GM21447 (cell line): ENCODE results near the gene PCDHB14.
"Not testable (repeated sequence)": the region's sequence is repeated elsewhere in the genome, so short reads cannot be mapped to it uniquely, and the experiment has no call there.

ENCODE experiments used
- ATAC-seq: cut with Tn5 transposase; IDR thresholded peaks from one replicate; pipeline ENCODE4 v1.9.1; 2021; ENCODE audit not compliant: unreplicated experiment

Gene PCDHB14

GRCh38 chr5:141208478-141208877 lies 14.7 kb upstream of the PCDHB14 start, which contains the start of gene PCDHB12:
Gene PCDHB12, plus strand, starts transcription at chr5:141208719. Its CDS starts 189 bp downstream, at chr5:141208908.
- ATAC-seq, result no peak

DNA sequence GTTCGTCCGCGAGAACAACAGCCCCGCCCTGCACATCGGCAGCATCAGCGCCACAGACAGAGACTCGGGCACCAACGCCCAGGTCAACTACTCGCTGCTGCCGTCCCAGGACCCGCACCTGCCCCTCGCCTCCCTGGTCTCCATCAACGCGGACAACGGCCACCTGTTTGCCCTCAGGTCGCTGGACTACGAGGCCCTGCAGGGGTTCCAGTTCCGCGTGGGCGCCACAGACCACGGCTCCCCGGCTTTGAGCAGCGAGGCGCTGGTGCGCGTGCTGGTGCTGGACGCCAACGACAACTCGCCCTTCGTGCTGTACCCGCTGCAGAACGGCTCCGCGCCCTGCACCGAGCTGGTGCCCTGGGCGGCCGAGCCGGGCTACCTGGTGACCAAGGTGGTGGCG lies 12.9 kb upstream of the PCDHB14 start:
- ATAC-seq, result not testable (repeated sequence)

GRCh38 chr5:141210849-141211248 lies 12.3 kb upstream of the PCDHB14 start:
- ATAC-seq, result not testable (repeated sequence)

DNA sequence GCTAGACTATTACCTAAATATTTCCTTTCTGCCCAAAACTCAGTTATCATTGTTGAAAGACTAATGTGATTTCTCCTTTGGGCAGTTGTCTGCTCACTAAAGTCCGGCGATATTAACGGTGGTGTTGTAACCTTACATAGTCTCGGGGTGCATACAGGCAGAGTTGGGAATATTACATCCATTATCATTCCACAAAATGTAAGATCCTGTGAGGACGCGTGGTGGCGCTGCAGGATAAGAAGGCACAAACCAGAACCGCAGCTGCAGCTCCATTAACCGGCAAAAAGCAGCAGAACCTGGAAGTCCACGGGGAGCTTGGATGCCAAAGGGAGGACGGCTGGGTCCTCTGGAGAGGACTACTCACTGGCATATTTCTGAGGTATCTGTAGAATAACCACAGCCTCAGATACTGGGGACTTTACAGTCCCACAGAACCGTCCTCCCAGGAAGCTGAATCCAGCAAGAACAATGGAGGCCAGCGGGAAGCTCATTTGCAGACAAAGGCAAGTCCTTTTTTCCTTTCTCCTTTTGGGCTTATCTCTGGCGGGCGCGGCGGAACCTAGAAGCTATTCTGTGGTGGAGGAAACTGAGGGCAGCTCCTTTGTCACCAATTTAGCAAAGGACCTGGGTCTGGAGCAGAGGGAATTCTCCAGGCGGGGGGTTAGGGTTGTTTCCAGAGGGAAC lies 9.3 kb upstream of the PCDHB14 start, which contains the start of gene PCDHB13:
Gene PCDHB13 (plus strand): TSS at position 264 of the 684 bp plus-strand sequence. CDS start 205 bp downstream, at position 469.
- ATAC-seq, result not testable (repeated sequence)

- not testable (repeated sequence) for ATAC-seq
Observed at GRCh38 chr5:141214583-141214982, 8.6 kb upstream of the PCDHB14 start.

DNA sequence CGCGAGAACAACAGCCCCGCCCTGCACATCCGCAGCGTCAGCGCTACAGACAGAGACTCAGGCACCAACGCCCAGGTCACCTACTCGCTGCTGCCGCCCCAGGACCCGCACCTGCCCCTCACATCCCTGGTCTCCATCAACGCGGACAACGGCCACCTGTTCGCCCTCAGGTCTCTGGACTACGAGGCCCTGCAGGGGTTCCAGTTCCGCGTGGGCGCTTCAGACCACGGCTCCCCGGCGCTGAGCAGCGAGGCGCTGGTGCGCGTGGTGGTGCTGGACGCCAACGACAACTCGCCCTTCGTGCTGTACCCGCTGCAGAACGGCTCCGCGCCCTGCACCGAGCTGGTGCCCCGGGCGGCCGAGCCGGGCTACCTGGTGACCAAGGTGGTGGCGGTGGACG lies 7.6 kb upstream of the PCDHB14 start:
- not testable (repeated sequence) for ATAC-seq

GRCh38 chr5:141216035-141216434 lies 7.1 kb upstream of the PCDHB14 start:
- ATAC-seq, result not testable (repeated sequence)

DNA sequence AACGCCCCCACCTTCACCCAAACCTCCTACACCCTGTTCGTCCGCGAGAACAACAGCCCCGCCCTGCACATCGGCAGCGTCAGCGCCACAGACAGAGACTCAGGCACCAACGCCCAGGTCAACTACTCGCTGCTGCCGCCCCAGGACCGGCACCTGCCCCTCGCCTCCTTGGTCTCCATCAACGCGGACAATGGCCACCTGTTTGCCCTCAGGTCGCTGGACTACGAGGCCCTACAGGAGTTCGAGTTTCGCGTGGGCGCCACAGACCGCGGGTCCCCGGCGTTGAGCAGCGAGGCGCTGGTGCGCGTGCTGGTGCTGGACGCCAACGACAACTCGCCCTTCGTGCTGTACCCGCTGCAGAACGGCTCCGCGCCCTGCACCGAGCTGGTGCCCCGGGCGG lies 1.7 kb downstream of the PCDHB14 start:
- ATAC-seq, result not testable (repeated sequence)

GRCh38 chr5:141225421-141225820 lies 2.3 kb downstream of the PCDHB14 start:
- not testable (repeated sequence) for ATAC-seq

DNA sequence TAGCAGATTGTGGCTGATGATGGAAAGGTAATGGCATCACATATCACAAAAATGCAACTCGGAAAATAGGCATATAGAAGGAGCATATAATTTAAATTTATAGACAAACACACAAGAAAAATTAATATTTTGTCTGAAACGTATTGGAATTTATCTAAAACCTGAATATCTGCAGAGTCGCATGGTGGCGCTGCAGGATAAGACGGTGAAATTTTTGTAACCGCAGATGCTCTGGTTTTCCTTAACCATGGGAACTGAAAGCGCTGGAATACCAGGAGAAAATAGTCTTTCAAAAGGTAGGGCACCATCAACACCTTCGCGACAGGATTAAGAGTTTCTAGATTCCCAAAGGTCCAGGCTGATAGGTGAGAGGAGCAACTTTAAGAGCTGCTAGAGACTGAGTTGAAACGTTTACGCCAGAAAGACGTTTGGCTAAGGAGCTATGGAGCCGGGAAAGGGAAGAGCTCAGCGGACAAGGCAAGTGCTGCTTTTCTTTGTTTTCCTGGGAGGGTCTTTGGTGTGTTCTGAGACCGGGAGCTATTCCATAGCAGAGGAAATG lies 11.0 kb downstream of the PCDHB14 start:
- ATAC-seq, result no peak

DNA sequence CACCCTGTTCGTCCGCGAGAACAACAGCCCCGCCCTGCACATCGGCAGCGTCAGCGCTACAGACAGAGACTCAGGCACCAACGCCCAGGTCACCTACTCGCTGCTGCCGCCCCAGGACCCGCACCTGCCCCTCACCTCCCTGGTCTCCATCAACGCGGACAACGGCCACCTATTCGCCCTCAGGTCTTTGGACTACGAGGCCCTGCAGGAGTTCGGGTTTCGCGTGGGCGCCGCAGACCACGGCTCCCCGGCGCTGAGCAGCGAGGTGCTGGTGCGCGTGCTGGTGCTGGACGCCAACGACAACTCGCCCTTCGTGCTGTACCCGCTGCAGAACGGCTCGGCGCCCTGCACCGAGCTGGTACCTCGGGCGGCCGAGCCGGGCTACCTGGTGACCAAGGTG lies 12.8 kb downstream of the PCDHB14 start:
- not testable (repeated sequence) for ATAC-seq

- no peak for ATAC-seq
Observed at GRCh38 chr5:141236516-141237313, 13.6 kb downstream of the PCDHB14 start.

DNA sequence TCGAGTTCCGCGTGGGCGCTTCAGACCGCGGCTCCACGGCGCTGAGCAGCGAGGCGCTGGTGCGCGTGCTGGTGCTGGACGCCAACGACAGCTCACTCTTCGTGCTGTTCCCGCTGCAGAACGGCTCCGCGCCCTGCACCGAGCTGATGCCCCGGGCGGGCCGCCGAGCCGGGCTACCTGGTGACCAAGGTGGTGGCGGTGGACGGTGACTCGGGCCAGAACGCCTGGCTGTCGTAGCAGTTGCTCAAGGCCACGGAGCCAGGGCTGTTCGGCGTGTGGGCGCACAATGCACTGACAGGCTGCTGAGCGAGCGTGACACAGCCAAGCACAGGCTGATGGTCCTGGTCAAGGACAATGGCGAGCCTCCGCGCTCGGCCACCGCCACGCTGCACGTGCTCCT lies 18.4 kb downstream of the PCDHB14 start:
- ATAC-seq, result no peak

- no peak for ATAC-seq
Observed at GRCh38 chr5:141245250-141245717, 22.1 kb downstream of the PCDHB14 start, which contains the start of gene PCDHB15. Gene PCDHB15, plus strand, starts transcription at chr5:141245395. Its CDS starts 184 bp downstream, at chr5:141245579.

DNA sequence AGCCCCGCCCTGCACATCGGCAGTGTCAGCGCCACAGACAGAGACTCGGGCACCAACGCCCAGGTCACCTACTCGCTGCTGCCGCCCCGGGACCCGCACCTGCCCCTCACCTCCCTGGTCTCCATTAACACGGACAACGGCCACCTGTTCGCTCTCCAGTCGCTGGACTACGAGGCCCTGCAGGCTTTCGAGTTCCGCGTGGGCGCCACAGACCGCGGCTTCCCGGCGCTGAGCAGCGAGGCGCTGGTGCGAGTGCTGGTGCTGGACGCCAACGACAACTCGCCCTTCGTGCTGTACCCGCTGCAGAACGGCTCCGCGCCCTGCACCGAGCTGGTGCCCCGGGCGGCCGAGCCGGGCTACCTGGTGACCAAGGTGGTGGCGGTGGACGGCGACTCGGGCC lies 23.8 kb downstream of the PCDHB14 start:
- ATAC-seq, result not testable (repeated sequence)

GRCh38 chr5:141247434-141247833 lies 24.3 kb downstream of the PCDHB14 start:
- ATAC-seq, result not testable (repeated sequence)

GRCh38 chr5:141250576-141250975 lies 27.4 kb downstream of the PCDHB14 start:
- ATAC-seq, result no peak

GRCh38 chr5:141258464-141258863 lies 35.3 kb downstream of the PCDHB14 start:
- ATAC-seq, result no peak

- ATAC-seq, result no peak
Observed at GRCh38 chr5:141258948-141259347, 35.8 kb downstream of the PCDHB14 start.

- ATAC-seq, result no peak
Observed at GRCh38 chr5:141260458-141261237, 37.5 kb downstream of the PCDHB14 start.

DNA sequence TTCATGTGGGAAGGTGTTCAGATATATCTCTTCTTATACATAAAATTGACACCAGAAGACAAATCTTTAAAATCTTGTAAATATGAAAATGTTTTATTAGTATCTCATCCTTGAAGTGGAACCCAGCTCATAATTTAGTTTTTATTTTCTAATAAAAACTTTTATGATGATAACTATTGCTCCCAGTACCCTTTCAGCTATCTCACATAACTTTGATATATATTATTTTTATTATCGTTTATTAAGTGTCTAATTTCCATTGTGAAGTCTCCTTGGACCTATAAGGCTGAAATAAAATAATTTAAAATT lies 38.0 kb downstream of the PCDHB14 start:
- no peak for ATAC-seq
